RWPE2 (cell line): Measurements from ENCODE around the gene ITPR3.

Source experiments
- ATAC-seq: fragments of 200-7000 bp; cut with Tn5 transposase; 3 replicates; pipeline ENCODE4 v1.9.1; 2021; ENCODE audit warnings: low read depth
- DNase-seq: peaks from one replicate; pipeline ENCODE4 v3.0.0-alpha.2; 2020; ENCODE audit warnings: low spot score
- H3K27ac ChIP-seq: fragments of 450-650 bp; 2 replicates; pipeline ENCODE4 v1.5.1; 2017; ENCODE audit warnings: mild to moderate bottlenecking; ENCODE audit not compliant: poor library complexity, severe bottlenecking
- H3K27me3 ChIP-seq: fragments of 250-450 bp; sonication (Bioruptor Pico); 2 replicates; pipeline ENCODE4 v1.5.1; 2021; ENCODE audit warnings: mild to moderate bottlenecking, moderate library complexity; ENCODE audit not compliant: insufficient read depth, poor library complexity, severe bottlenecking
- H3K36me3 ChIP-seq: fragments of 250-450 bp; sonication (Bioruptor Pico); 2 replicates; pipeline ENCODE4 v1.5.1; 2020; ENCODE audit warnings: low read depth, mild to moderate bottlenecking, moderate library complexity
- H3K4me1 ChIP-seq: fragments of 250-450 bp; sonication (Bioruptor Pico); 2 replicates; pipeline ENCODE4 v1.5.1; 2021; ENCODE audit warnings: mild to moderate bottlenecking, moderate library complexity; ENCODE audit not compliant: insufficient read depth, poor library complexity, severe bottlenecking
- H3K4me3 ChIP-seq: fragments of 250-450 bp; sonication (Bioruptor Pico); 2 replicates; pipeline ENCODE4 v1.5.1; 2021; ENCODE audit warnings: mild to moderate bottlenecking, moderate library complexity; ENCODE audit not compliant: severe bottlenecking
- H3K9me3 ChIP-seq: fragments of 250-450 bp; sonication (Bioruptor Pico); 2 replicates; pipeline ENCODE4 v1.5.1; 2021; ENCODE audit warnings: mild to moderate bottlenecking, moderate library complexity; ENCODE audit not compliant: severe bottlenecking
- CTCF ChIP-seq: fragments of 450-650 bp; IDR thresholded peaks from one replicate; pipeline ENCODE4 v1.5.1; 2017; ENCODE audit warnings: mild to moderate bottlenecking, moderate library complexity; ENCODE audit not compliant: poor library complexity, severe bottlenecking

ITPR3 gene

GRCh38 chr6:33589731-33590530, 31.2 kb upstream of the ITPR3 start:
- H3K4me3 ChIP-seq = no peak overlapping the region
- no peaks in the 10 kb centered on the region for H3K9me3 ChIP-seq
- peak; percentile 87 for TF ChIP-seq CTCF
- peak; percentile 95 for DNase-seq
- peak; percentile 77 for ATAC-seq
- H3K27ac ChIP-seq = peak overlapping the region; percentile 95
- peaks cover 21% of the 10 kb centered on the region for H3K4me1 ChIP-seq
- no peaks in the 10 kb centered on the region for H3K36me3 ChIP-seq
- H3K27me3 ChIP-seq = no peaks in the 10 kb centered on the region

GRCh38 chr6:33590531-33591198, 30.5 kb upstream of the ITPR3 start:
- no peak for TF ChIP-seq CTCF
- ATAC-seq = peak; percentile 70
- Histone ChIP-seq H3K27me3 (no peaks in the 10 kb centered on the region), H3K4me1 (peaks cover 21% of the 10 kb centered on the region), H3K36me3 (no peaks in the 10 kb centered on the region), H3K4me3 (no peak overlapping the region), H3K27ac (peak overlapping the region; percentile 95), H3K9me3 (no peaks in the 10 kb centered on the region)
- DNase-seq = no peak

GRCh38 chr6:33591424-33592032, 29.6 kb upstream of the ITPR3 start:
- ATAC-seq (no peak), DNase-seq (no peak)
- Histone ChIP-seq H3K9me3 (no peaks in the 10 kb centered on the region), H3K4me1 (peaks cover 21% of the 10 kb centered on the region), H3K36me3 (no peaks in the 10 kb centered on the region), H3K4me3 (no peak overlapping the region), H3K27ac (peak overlapping the region; percentile 95), H3K27me3 (no peaks in the 10 kb centered on the region)
- no peak for TF ChIP-seq CTCF

- Histone ChIP-seq H3K36me3 (no peaks in the 10 kb centered on the region), H3K4me3 (no peak overlapping the region), H3K4me1 (peaks cover 26% of the 10 kb centered on the region), H3K27me3 (no peaks in the 10 kb centered on the region), H3K9me3 (no peaks in the 10 kb centered on the region), H3K27ac (peak overlapping the region; percentile 95)
- ATAC-seq = no peak
- DNase-seq = no peak
- no peak for TF ChIP-seq CTCF
These were observed 28.9 kb upstream of the ITPR3 start for GRCh38 chr6:33592280-33592594.
